SH-SY5Y (cell line): Measurements from ENCODE around the gene CCDC117.

Experiments used
- GATA2 ChIP-seq: IDR thresholded peaks from 2 replicates; pipeline ENCODE4 v1.6.1; 2011; ENCODE audit warnings: mild to moderate bottlenecking, low read depth, low read length
- GATA3 ChIP-seq: IDR thresholded peaks from 2 replicates; pipeline ENCODE4 v1.6.1; 2011; ENCODE audit warnings: low read depth, mild to moderate bottlenecking, low read length, moderate library complexity

DNA sequence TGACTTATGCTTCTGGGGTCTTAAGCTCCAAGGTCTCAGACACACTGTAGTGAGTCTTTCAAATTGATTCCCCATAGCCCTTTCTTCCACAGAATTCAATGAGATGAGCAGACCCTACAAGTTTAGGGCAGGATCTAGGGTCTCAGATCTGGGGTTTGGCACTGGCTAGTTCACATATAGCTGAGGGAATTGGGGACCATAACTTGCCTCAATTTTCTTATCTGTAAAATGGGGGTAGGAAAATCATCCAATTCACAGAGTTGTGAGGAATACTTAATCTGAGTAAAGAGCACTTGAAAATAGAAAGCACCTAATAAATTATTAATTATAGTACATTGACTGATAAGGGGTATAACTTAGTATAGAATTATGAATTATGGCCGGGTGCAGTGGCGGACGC is 5.9 kb upstream of the CCDC117 start:
- TF ChIP-seq GATA2 (no peak), GATA3 (no peak)
